Endothelial cell of umbilical vein (primary cell): ENCODE measurements around the gene NAP1L1. TPM values are rescaled to one million over a fixed set of nuclear protein-coding genes. Genes with fewer than 3 reads are reported as not detected.

ENCODE experiments used
- BruUV-seq: library from RNA; stranded (reverse); fragments of 400-500 nt; replicated peaks from 2 replicates; lab custom pipeline; 2021; lab: Mats Ljungman, UMichigan
- CTCF ChIA-PET: fragments of 300-600, 350-600 bp; sonication (Branson Sonifier 250); formaldehyde crosslinking; loops from one replicate; lab custom pipeline; 2021; ENCODE audit warnings: antibody characterized with exemption, inconsistent platforms; lab: Charles Lee
- POLR2A ChIA-PET: fragments of 300-600, 350-600 bp; sonication (Branson Sonifier 250); formaldehyde crosslinking; loops from one replicate; lab custom pipeline; 2021; ENCODE audit warnings: antibody characterized with exemption, inconsistent platforms; lab: Charles Lee
- DNase-seq: peaks from one replicate; pipeline ENCODE4 v3.0.0-alpha.2; 2011; ENCODE audit warnings: low read depth, low spot score
- FAIRE-seq: peaks from 2 replicates; lab custom pipeline; 2011; peaks lifted over from hg19 to GRCh38; lab: Jason Lieb, UNC
- H2AFZ ChIP-seq: 2 replicates; pipeline ENCODE4 v1.6.0; 2012; ENCODE audit warnings: low read depth, low read length, control low read depth, inconsistent platforms
- H3K27ac ChIP-seq: 2 replicates; pipeline ENCODE4 v1.5.1; 2011; ENCODE audit warnings: low read depth, mild to moderate bottlenecking, control low read depth, low read length, moderate library complexity; ENCODE audit not compliant: insufficient read depth
- H3K27me3 ChIP-seq, 2 experiments: 2 replicates each; pipeline versions ENCODE4 v1.6.0 to v1.6.1; 2011; ENCODE audit warnings: low read length in 2 of 2, mixed read lengths in 1 of 2; ENCODE audit not compliant: control insufficient read depth in 2 of 2, insufficient read depth in 2 of 2
- H3K36me3 ChIP-seq, 2 experiments: 2 replicates in 1 of 2; 3 replicates in 1 of 2; pipeline ENCODE4 v1.5.1; 2011; ENCODE audit warnings: low read length in 2 of 2, mild to moderate bottlenecking in 1 of 2, moderate library complexity in 1 of 2; ENCODE audit not compliant: control insufficient read depth in 2 of 2, insufficient read depth in 2 of 2; ENCODE audit errors: extremely low read depth in 1 of 2
- H3K4me1 ChIP-seq: 3 replicates; pipeline ENCODE4 v1.5.1; 2011; ENCODE audit warnings: mild to moderate bottlenecking, low read length; ENCODE audit not compliant: control insufficient read depth, insufficient read depth; ENCODE audit errors: extremely low read depth
- H3K4me2 ChIP-seq: 2 replicates; pipeline ENCODE4 v1.6.1; 2011; ENCODE audit warnings: low read length, control low read depth, mixed read lengths; ENCODE audit not compliant: insufficient read depth
- H3K4me3 ChIP-seq, 3 experiments: fragments of 200-600 bp in 1 of 3; sonication (generic), shearing (Covaris generic) in 1 of 3; replicated peaks in 1 of 3; 2 replicates each; pipeline ENCODE4 v1.5.1; 2011 to 2016; ENCODE audit warnings: control low read depth in 3 of 3, low read length in 3 of 3, mild to moderate bottlenecking in 2 of 3, inconsistent platforms in 1 of 3, low read depth in 1 of 3, moderate library complexity in 1 of 3; ENCODE audit not compliant: insufficient read depth in 1 of 3
- H3K79me2 ChIP-seq: 2 replicates; pipeline ENCODE4 v1.6.0; 2012; ENCODE audit warnings: low read length, inconsistent platforms; ENCODE audit not compliant: control insufficient read depth, insufficient read depth
- H3K9ac ChIP-seq: replicated peaks from 2 replicates; pipeline ENCODE3; 2011; ENCODE audit warnings: low read length, control low read depth; ENCODE audit not compliant: insufficient read depth; ENCODE audit errors: extremely low read depth
- H3K9me1 ChIP-seq: replicated peaks from 3 replicates; pipeline ENCODE4 v1.6.0; 2011; ENCODE audit warnings: mild to moderate bottlenecking, low read length; ENCODE audit not compliant: control insufficient read depth, insufficient read depth; ENCODE audit errors: extremely low read depth
- H3K9me3 ChIP-seq: replicated peaks from 2 replicates; pipeline ENCODE4 v1.5.1; 2012; ENCODE audit warnings: low read length, inconsistent platforms; ENCODE audit not compliant: control insufficient read depth, insufficient read depth
- H4K20me1 ChIP-seq: replicated peaks from 2 replicates; pipeline ENCODE3; 2011; ENCODE audit warnings: mild to moderate bottlenecking, low read length; ENCODE audit not compliant: control insufficient read depth, insufficient read depth; ENCODE audit errors: extremely low read depth
- CTCF ChIP-seq, 2 donors: IDR thresholded peaks; 1 replicate in 1 of 2; 2 replicates in 1 of 2; pipeline ENCODE4 v1.5.1; 2011; ENCODE audit warnings: low read length in 2 of 2, mild to moderate bottlenecking in 2 of 2, moderate library complexity in 2 of 2, control low read depth in 1 of 2, inconsistent platforms in 1 of 2, low read depth in 1 of 2; ENCODE audit not compliant: insufficient read depth in 1 of 2; ENCODE audit errors: extremely low read depth in 1 of 2
- EZH2 ChIP-seq: IDR thresholded peaks from 2 replicates; pipeline ENCODE4 v1.6.1; 2012; ENCODE audit warnings: borderline replicate concordance, low read depth, mild to moderate bottlenecking, moderate library complexity, low read length, inconsistent platforms; ENCODE audit not compliant: severe bottlenecking
- FOS ChIP-seq: IDR thresholded peaks from 2 replicates; pipeline ENCODE4 v1.6.1; 2011; ENCODE audit warnings: mild to moderate bottlenecking, low read length, moderate library complexity, borderline replicate concordance; ENCODE audit not compliant: insufficient read depth
- MYC ChIP-seq: IDR thresholded peaks from one replicate; pipeline ENCODE4 v1.6.1; 2011; ENCODE audit warnings: mild to moderate bottlenecking, low read depth, low read length
- POLR2A ChIP-seq: IDR thresholded peaks from 2 replicates; pipeline ENCODE4 v1.6.1; 2012; ENCODE audit warnings: low read depth, mild to moderate bottlenecking, control low read depth, low read length
- POLR2AphosphoS5 ChIP-seq: IDR thresholded peaks from 2 replicates; pipeline ENCODE4 v1.6.1; 2012; ENCODE audit warnings: low read depth, mild to moderate bottlenecking, control low read depth, low read length, moderate library complexity; ENCODE audit not compliant: insufficient read depth
- dilution Hi-C: fragments of 300-500 bp; cut with MboI; formaldehyde crosslinking; loops from one replicate; pipeline ENCODE4 v1.15.0; 2019; ENCODE audit warnings: low sequenced_read_pairs; ENCODE audit not compliant: extremely low pct_ligation_motif_present
- intact Hi-C: fragments of 100-400 bp; cut with micrococcal nuclease; formaldehyde crosslinking; loops from one replicate; pipeline ENCODE4 v1.10.0; 2022
- polyA plus RNA-seq, 4 experiments: library from polyadenylated mRNA; depleted of rRNA in 3 of 4; stranded (reverse) in 3 of 4; unstranded in 1 of 4; fragments of >200 nt; gene quantifications; 2 replicates each; pipeline versions ENCODE4 v1.2.1 to v1.2.3, GENCODE V29; 2011 to 2012; ENCODE audit warnings: missing spikeins in 1 of 4
- total RNA-seq: library from RNA; stranded (reverse); gene quantifications from 2 replicates; pipeline ENCODE4 v1.2.3, GENCODE V29; 2021

Gene NAP1L1
- total and polyA plus RNA-seq, 2 donors (not counting 3 experiments of a cell fraction or from before 2014, with no cell fraction given), result 127 to 649 TPM

- Histone ChIP-seq H2AFZ (no peak overlapping the region), H3K79me2 (no peaks in the 10 kb centered on the region), H3K27ac (no peak overlapping the region), H3K9me3 (no peaks in the 10 kb centered on the region), H3K9ac (no peak overlapping the region), H3K36me3 (no peaks in the 10 kb centered on the region), H3K27me3 (no peaks in the 10 kb centered on the region), H3K4me2 (no peak overlapping the region), H3K4me1 (no peaks in the 10 kb centered on the region), H3K9me1 (no peaks in the 10 kb centered on the region), H3K4me3 (no peak overlapping the region), H4K20me1 (no peaks in the 10 kb centered on the region)
- intact Hi-C loops (no loop called here), dilution Hi-C loops (no loop called here)
- TF ChIP-seq FOS, result no peak
- no peak for TF ChIP-seq MYC
- no peak for TF ChIP-seq EZH2
- TF ChIP-seq CTCF (IDR thresholded peaks at IDR 0.05; ENCODE audit: extremely low read depth in 1 of 2, insufficient read depth in 1 of 2, low read depth in 1 of 2, low read length in 2 of 2), result no peak
- no peak for TF ChIP-seq POLR2A
- TF ChIP-seq POLR2AphosphoS5, result no peak
- FAIRE-seq, result no peak
- no peak for DNase-seq
- BruUV-seq, result no TSS peak
- CTCF ChIA-PET, result no interaction called here
- POLR2A ChIA-PET, result no interaction called here
Measured at GRCh38 chr12:76101739-76102385, 17.4 kb upstream of the NAP1L1 start.
